ENCODE results near the gene SYNC. TPM values are rescaled to one million over a fixed set of nuclear protein-coding genes. Genes with fewer than 3 reads are reported as not detected.

The SYNC gene
- total RNA-seq, 4 donors from 2014 or later: 24.9 to 95.5 (median 43.8) TPM

- no peak for TF ChIP-seq POLR2A (IDR thresholded peaks at IDR 0.05)
- TF ChIP-seq EP300 (IDR thresholded peaks at IDR 0.05; ENCODE audit: low read depth): no peak
- TF ChIP-seq POLR2AphosphoS5 (IDR thresholded peaks at IDR 0.05): no peak
- TF ChIP-seq CTCF (IDR thresholded peaks at IDR 0.05): no peak
- no peak for DNase-seq
- 64% methylated on average over 4 of the region's 5 CpGs; no CpG with 5 or more reads in 1 of the 2 donors for WGBS, 2 donors (ENCODE audit: low coverage in 1 of 2)
- Histone ChIP-seq H3K4me1 (peaks cover 0 to 15% (median 8%) of the 10 kb centered on the region in 4 donors), H3K9me3 (no peaks in the 10 kb centered on the region), H3K36me3 (no peaks in the 10 kb centered on the region), H3K4me3 (no peak overlapping the region), H3K27ac (no peak overlapping the region), H3K27me3 (no peaks in the 10 kb centered on the region)
- intact Hi-C loops (cut with DNase I; ENCODE audit: low total_unique reads) (no loop called here), in situ Hi-C loops (cut with MboI; ENCODE audit: low pct_ligation_motif_present in 1 of 4, low pct_unique_long_range_greater_than_20kb in 1 of 4, low sequenced_read_pairs in 3 of 4) (loop anchor here in 1 of 4 donors (10.0 kb wide), 1 partner anchor 155 kb away; no protein-coding TSS in a partner anchor)
Observed at GRCh38 chr1:32709476-32709875, 6.9 kb upstream of the SYNC start.

- in situ Hi-C loops (cut with MboI; ENCODE audit: low pct_ligation_motif_present in 1 of 4, low pct_unique_long_range_greater_than_20kb in 1 of 4, low sequenced_read_pairs in 3 of 4): loop anchor here in 1 of 4 donors (10.0 kb wide), 1 partner anchor 156 kb away; no protein-coding TSS in a partner anchor
- H3K27ac ChIP-seq: no peak overlapping the region
Observed at GRCh38 chr1:32709075-32709474, 6.5 kb upstream of the SYNC start.

GRCh38 chr1:32706491-32706890 is 3.9 kb upstream of the SYNC start:
- DNase-seq: no peak
- intact Hi-C loops (cut with DNase I; ENCODE audit: low total_unique reads): no loop called here

More at GRCh38 chr1:32709075-32709474, 6.5 kb upstream of the SYNC start:
- DNase-seq: no peak
- Histone ChIP-seq H3K9me3 (no peaks in the 10 kb centered on the region), H3K4me1 (peaks cover 0 to 19% (median 8%) of the 10 kb centered on the region in 4 donors), H3K4me3 (no peak overlapping the region), H3K36me3 (no peaks in the 10 kb centered on the region), H3K27me3 (no peaks in the 10 kb centered on the region)
- intact Hi-C loops (cut with DNase I; ENCODE audit: low total_unique reads): no loop called here
- no peak for TF ChIP-seq EP300 (IDR thresholded peaks at IDR 0.05; ENCODE audit: low read depth)
- TF ChIP-seq POLR2A (IDR thresholded peaks at IDR 0.05): no peak
- no peak for TF ChIP-seq POLR2AphosphoS5 (IDR thresholded peaks at IDR 0.05)
- TF ChIP-seq CTCF (IDR thresholded peaks at IDR 0.05): no peak
- WGBS, 2 donors (ENCODE audit: low coverage in 1 of 2): 83 to 90% methylated on average over 2 of the region's 2 CpGs

GRCh38 chr1:32705516-32705915 is 2.9 kb upstream of the SYNC start:
- DNase-seq: no peak
- in situ Hi-C loops (cut with MboI; ENCODE audit: low pct_ligation_motif_present in 1 of 4, low pct_unique_long_range_greater_than_20kb in 1 of 4, low sequenced_read_pairs in 3 of 4): loop anchor here in 1 of 4 donors (10.0 kb wide), 1 partner anchor 159 kb away; no protein-coding TSS in a partner anchor
- TF ChIP-seq CTCF (IDR thresholded peaks at IDR 0.05) (no peak), POLR2AphosphoS5 (IDR thresholded peaks at IDR 0.05) (no peak), EP300 (IDR thresholded peaks at IDR 0.05; ENCODE audit: low read depth) (no peak), POLR2A (IDR thresholded peaks at IDR 0.05) (no peak)
- intact Hi-C loops (cut with DNase I; ENCODE audit: low total_unique reads): no loop called here
- no peaks in the 10 kb centered on the region for H3K36me3 ChIP-seq
- peaks cover 23 to 36% (median 27%) of the 10 kb centered on the region in 4 donors for H3K4me1 ChIP-seq
- 94 to 100% methylated on average over 4 to 7 of the region's 7 CpGs for WGBS, 2 donors (ENCODE audit: low coverage in 1 of 2)
- no peak overlapping the region for H3K4me3 ChIP-seq
- H3K9me3 ChIP-seq: no peaks in the 10 kb centered on the region
- H3K27ac ChIP-seq: peak overlapping the region in 2 of 4 donors; percentile 3 to 92
- no peaks in the 10 kb centered on the region for H3K27me3 ChIP-seq

More at GRCh38 chr1:32706491-32706890, 3.9 kb upstream of the SYNC start:
- in situ Hi-C loops (cut with MboI; ENCODE audit: low pct_ligation_motif_present in 1 of 4, low pct_unique_long_range_greater_than_20kb in 1 of 4, low sequenced_read_pairs in 3 of 4): loop anchor here in 1 of 4 donors (10.0 kb wide), 1 partner anchor 158 kb away; no protein-coding TSS in a partner anchor
- Histone ChIP-seq H3K36me3 (no peaks in the 10 kb centered on the region), H3K9me3 (no peaks in the 10 kb centered on the region), H3K4me1 (peaks cover 16 to 26% (median 18%) of the 10 kb centered on the region in 4 donors), H3K4me3 (no peak overlapping the region), H3K27me3 (no peaks in the 10 kb centered on the region), H3K27ac (peak overlapping the region in 3 of 4 donors; percentile 16 to 92 (median 25))
- 58% methylated on average over 1 of the region's 1 CpG; no CpG with 5 or more reads in 1 of the 2 donors for WGBS, 2 donors (ENCODE audit: low coverage in 1 of 2)
- TF ChIP-seq POLR2A (IDR thresholded peaks at IDR 0.05) (no peak), CTCF (IDR thresholded peaks at IDR 0.05) (no peak), POLR2AphosphoS5 (IDR thresholded peaks at IDR 0.05) (no peak), EP300 (IDR thresholded peaks at IDR 0.05; ENCODE audit: low read depth) (no peak)

All from transverse colon (tissue), 4 donors.